Right atrium auricular region (tissue), 2 donors: ENCODE data around the gene ST6GALNAC5. TPM values are rescaled to one million over a fixed set of nuclear protein-coding genes. Genes with fewer than 3 reads are reported as not detected.

Experiments
- DNase-seq: peaks from one replicate; pipeline ENCODE4 v3.0.0-alpha.2; 2019; ENCODE audit warnings: low spot score
- H3K27ac ChIP-seq, 2 donors: fragments of 200-600 bp; sonication (generic); 1 replicate in 1 of 2; 2 replicates in 1 of 2; pipeline ENCODE4 v1.5.1; 2016 to 2019
- H3K27me3 ChIP-seq, 2 donors: fragments of 200-600 bp; sonication (generic); one replicate each; pipeline versions ENCODE4 v1.5.1 to v1.6.0; 2017 to 2019
- H3K36me3 ChIP-seq: fragments of 200-600 bp; sonication (generic); one replicate; pipeline ENCODE4 v1.5.1; 2016
- H3K4me1 ChIP-seq, 2 donors: fragments of 200-600 bp; sonication (generic); one replicate each; pipeline versions ENCODE4 v1.5.1 to v1.6.0; 2017 to 2019
- H3K4me3 ChIP-seq, 2 donors: fragments of 200-600 bp; sonication (generic); 1 replicate in 1 of 2; 2 replicates in 1 of 2; pipeline ENCODE4 v1.5.1; 2017 to 2019; ENCODE audit warnings: mild to moderate bottlenecking in 1 of 2, moderate library complexity in 1 of 2
- H3K9me3 ChIP-seq, 2 donors: fragments of 200-600 bp; sonication (generic); one replicate each; pipeline ENCODE4 v1.5.1; 2019
- CTCF ChIP-seq, 2 donors: fragments of 200-600 bp; sonication (generic); IDR thresholded peaks; one replicate each; pipeline ENCODE4 v1.5.1; 2019; ENCODE audit warnings: antibody characterized with exemption in 2 of 2
- total RNA-seq, 2 donors: library from RNA; depleted of rRNA; stranded (reverse); fragments of >200 nt; gene quantifications; one replicate each; pipeline ENCODE4 v1.1.0, GENCODE V29; 2016

ST6GALNAC5 gene
- total RNA-seq, 2 donors from 2014 or later, result 1.8 to 1.9 TPM

GRCh38 chr1:77047978-77048614 is 180.8 kb downstream of the ST6GALNAC5 start:
- H3K36me3 ChIP-seq, result no peaks in the 10 kb centered on the region
- no peak for DNase-seq
- H3K4me1 ChIP-seq, result no peaks in the 10 kb centered on the region
- TF ChIP-seq CTCF (IDR thresholded peaks at IDR 0.05), result no peak
- no peak overlapping the region for H3K27ac ChIP-seq
- no peaks in the 10 kb centered on the region for H3K9me3 ChIP-seq
- no peaks in the 10 kb centered on the region for H3K27me3 ChIP-seq
- H3K4me3 ChIP-seq, result no peak overlapping the region

GRCh38 chr1:77048615-77049005 is 181.3 kb downstream of the ST6GALNAC5 start:
- no peak overlapping the region for H3K27ac ChIP-seq
- DNase-seq, result no peak
- TF ChIP-seq CTCF (IDR thresholded peaks at IDR 0.05), result no peak
- H3K36me3 ChIP-seq, result no peaks in the 10 kb centered on the region
- no peaks in the 10 kb centered on the region for H3K27me3 ChIP-seq
- H3K4me1 ChIP-seq, result no peaks in the 10 kb centered on the region
- H3K4me3 ChIP-seq, result no peak overlapping the region
- H3K9me3 ChIP-seq, result no peaks in the 10 kb centered on the region

GRCh38 chr1:77051425-77051824 is 184.1 kb downstream of the ST6GALNAC5 start:
- no peak for TF ChIP-seq CTCF (IDR thresholded peaks at IDR 0.05)
- Histone ChIP-seq H3K36me3 (no peaks in the 10 kb centered on the region), H3K27me3 (no peaks in the 10 kb centered on the region), H3K27ac (no peak overlapping the region), H3K9me3 (no peaks in the 10 kb centered on the region), H3K4me1 (no peaks in the 10 kb centered on the region), H3K4me3 (no peak overlapping the region)
- DNase-seq, result no peak

GRCh38 chr1:77056525-77056924 is 189.2 kb downstream of the ST6GALNAC5 start:
- Histone ChIP-seq H3K9me3 (no peaks in the 10 kb centered on the region), H3K27me3 (no peaks in the 10 kb centered on the region), H3K4me1 (no peaks in the 10 kb centered on the region), H3K27ac (no peak overlapping the region), H3K4me3 (no peak overlapping the region), H3K36me3 (no peaks in the 10 kb centered on the region)
- no peak for TF ChIP-seq CTCF (IDR thresholded peaks at IDR 0.05)
- DNase-seq, result no peak

GRCh38 chr1:77057994-77058585 is 190.8 kb downstream of the ST6GALNAC5 start:
- Histone ChIP-seq H3K9me3 (no peaks in the 10 kb centered on the region), H3K27ac (no peak overlapping the region), H3K36me3 (no peaks in the 10 kb centered on the region), H3K27me3 (no peaks in the 10 kb centered on the region), H3K4me1 (no peaks in the 10 kb centered on the region), H3K4me3 (no peak overlapping the region)
- DNase-seq, result no peak
- no peak for TF ChIP-seq CTCF (IDR thresholded peaks at IDR 0.05)

- Histone ChIP-seq H3K27me3 (no peaks in the 10 kb centered on the region), H3K4me3 (no peak overlapping the region), H3K27ac (no peak overlapping the region), H3K9me3 (no peaks in the 10 kb centered on the region), H3K36me3 (no peaks in the 10 kb centered on the region), H3K4me1 (no peaks in the 10 kb centered on the region)
- TF ChIP-seq CTCF (IDR thresholded peaks at IDR 0.05), result no peak
- DNase-seq, result no peak
These were observed 192.7 kb downstream of the ST6GALNAC5 start for GRCh38 chr1:77060000-77060399.
